Measurements from ENCODE around the gene ALG12. TPM values are rescaled to one million over a fixed set of nuclear protein-coding genes. Genes with fewer than 3 reads are reported as not detected.

Gene ALG12
- total RNA-seq, 2 experiments from 2014 or later = 11.4 to 11.7 TPM

GRCh38 chr22:49866646-49867045 lies 51.6 kb downstream of the ALG12 start:
- ChIA-PET POLR2A (no interaction called here), CTCF (ENCODE audit: unreplicated experiment) (no interaction called here)
- Histone ChIP-seq H3K79me2 (ENCODE audit: insufficient read depth, low read depth, low read length) (peaks cover 92% of the 10 kb centered on the region), H3K9me3 (ENCODE audit: low read length) (peaks cover 18% of the 10 kb centered on the region; the same call in 1 of the 2 replicates), H3K4me2 (ENCODE audit: low read length) (no peak overlapping the region), H3K9me2 (ENCODE audit: insufficient read depth, low read length) (no peaks in the 10 kb centered on the region), H4K20me1 (ENCODE audit: insufficient read depth, low read length) (no peaks in the 10 kb centered on the region), H2AFZ (ENCODE audit: low read length) (no peak overlapping the region), H3K4me3 (ENCODE audit: low read depth, low read length, poor library complexity, severe bottlenecking) (no peak overlapping the region), H3K4me1 (ENCODE audit: insufficient read depth, low read length, poor library complexity, severe bottlenecking) (no peaks in the 10 kb centered on the region), H3K36me3 (ENCODE audit: insufficient read depth, low read length) (peaks cover 51% of the 10 kb centered on the region), H3K27ac (ENCODE audit: low read depth, low read length, poor library complexity, severe bottlenecking) (no peak overlapping the region)
- no peak for DNase-seq (ENCODE audit: low spot score)
- no TSS peak for BruUV-seq (replicated peaks)
- TF ChIP-seq EZH2phosphoT487 (IDR thresholded peaks at IDR 0.05; ENCODE audit: borderline replicate concordance, low read depth, low read length) = no peak
- intact Hi-C loops (cut with micrococcal nuclease; ENCODE audit: unreplicated experiment) = no loop called here

- TSS peak; percentile 9 for BruUV-seq (replicated peaks)
- Histone ChIP-seq H3K27ac (ENCODE audit: low read depth, low read length, poor library complexity, severe bottlenecking) (no peak overlapping the region), H3K79me2 (ENCODE audit: insufficient read depth, low read depth, low read length) (peaks cover 93% of the 10 kb centered on the region), H3K4me3 (ENCODE audit: low read depth, low read length, poor library complexity, severe bottlenecking) (no peak overlapping the region), H3K9me3 (ENCODE audit: low read length) (peaks cover 18% of the 10 kb centered on the region; the same call in 1 of the 2 replicates), H3K36me3 (ENCODE audit: insufficient read depth, low read length) (peaks cover 51% of the 10 kb centered on the region), H2AFZ (ENCODE audit: low read length) (no peak overlapping the region), H3K4me1 (ENCODE audit: insufficient read depth, low read length, poor library complexity, severe bottlenecking) (no peaks in the 10 kb centered on the region), H3K9me2 (ENCODE audit: insufficient read depth, low read length) (no peaks in the 10 kb centered on the region), H3K4me2 (ENCODE audit: low read length) (no peak overlapping the region), H4K20me1 (ENCODE audit: insufficient read depth, low read length) (no peaks in the 10 kb centered on the region)
- POLR2A ChIA-PET = no interaction called here
- CTCF ChIA-PET (ENCODE audit: unreplicated experiment) = no interaction called here
- no peak for DNase-seq (ENCODE audit: low spot score)
- intact Hi-C loops (cut with micrococcal nuclease; ENCODE audit: unreplicated experiment) = no loop called here
- TF ChIP-seq EZH2phosphoT487 (IDR thresholded peaks at IDR 0.05; ENCODE audit: borderline replicate concordance, low read depth, low read length) (no peak), CTCF (conservative IDR thresholded peaks at IDR 0.05; ENCODE audit: low read length) (no peak)
Measured at GRCh38 chr22:49866134-49866533, 52.1 kb downstream of the ALG12 start.

- no peak for DNase-seq (ENCODE audit: low spot score)
- no peak overlapping the region for H2AFZ ChIP-seq (ENCODE audit: low read length)
- no peak overlapping the region for H3K4me2 ChIP-seq (ENCODE audit: low read length)
- CTCF ChIA-PET (ENCODE audit: unreplicated experiment) = no interaction called here
- TF ChIP-seq EZH2phosphoT487 (IDR thresholded peaks at IDR 0.05; ENCODE audit: borderline replicate concordance, low read depth, low read length) = no peak
- no peak for TF ChIP-seq CTCF (conservative IDR thresholded peaks at IDR 0.05; ENCODE audit: low read length)
- H3K79me2 ChIP-seq (ENCODE audit: insufficient read depth, low read depth, low read length) = peaks cover 94% of the 10 kb centered on the region
- no peaks in the 10 kb centered on the region for H3K4me1 ChIP-seq (ENCODE audit: insufficient read depth, low read length, poor library complexity, severe bottlenecking)
- POLR2A ChIA-PET = no interaction called here
- H3K9me3 ChIP-seq (ENCODE audit: low read length) = peaks cover 16% of the 10 kb centered on the region; the same call in 1 of the 2 replicates
- H3K27ac ChIP-seq (ENCODE audit: low read depth, low read length, poor library complexity, severe bottlenecking) = no peak overlapping the region
- intact Hi-C loops (cut with micrococcal nuclease; ENCODE audit: unreplicated experiment) = no loop called here
- H4K20me1 ChIP-seq (ENCODE audit: insufficient read depth, low read length) = no peaks in the 10 kb centered on the region
- H3K4me3 ChIP-seq (ENCODE audit: low read depth, low read length, poor library complexity, severe bottlenecking) = no peak overlapping the region
- peaks cover 49% of the 10 kb centered on the region for H3K36me3 ChIP-seq (ENCODE audit: insufficient read depth, low read length)
- H3K9me2 ChIP-seq (ENCODE audit: insufficient read depth, low read length) = no peaks in the 10 kb centered on the region
- BruUV-seq (replicated peaks) = no TSS peak
Measured at GRCh38 chr22:49865156-49865555, 53.1 kb downstream of the ALG12 start.

All from OCI-LY7 (cell line).